Measurements from ENCODE around the gene SEMA7A.

The SEMA7A gene

GRCh38 chr15:74403991-74404563 lies 29.7 kb downstream of the SEMA7A start:
- Histone ChIP-seq H2BK5ac (ENCODE audit: low read depth, low read length, poor library complexity, severe bottlenecking) (no peak overlapping the region), H2AFZ (ENCODE audit: low read depth, low read length) (no peak overlapping the region)
- DNase-seq = no peak

GRCh38 chr15:74403588-74403919 lies 30.2 kb downstream of the SEMA7A start:
- 90% methylated on average over 10 of the region's 10 CpGs for WGBS
- Histone ChIP-seq H3K14ac (ENCODE audit: low read length in 2 of 2) (no peak overlapping the region), H3K4me3 (ENCODE audit: insufficient read depth in 1 of 2, low read depth in 1 of 2, low read length in 2 of 2) (no peak overlapping the region), H3K27me3 (ENCODE audit: control insufficient read depth in 1 of 2, insufficient read depth in 1 of 2, low read length in 2 of 2) (no peaks in the 10 kb centered on the region), H3K27ac (ENCODE audit: low read length, poor library complexity, severe bottlenecking) (no peak overlapping the region), H3K23ac (ENCODE audit: low read length in 2 of 2) (no peak overlapping the region), H2BK12ac (ENCODE audit: low read length in 2 of 2) (no peak overlapping the region), H3K18ac (ENCODE audit: low read depth in 1 of 2, low read length in 2 of 2) (no peak overlapping the region), H2AFZ (ENCODE audit: low read depth, low read length) (no peak overlapping the region), H3K36me3 (ENCODE audit: control insufficient read depth in 1 of 2, insufficient read depth in 2 of 2, low read depth in 1 of 2, low read length in 2 of 2) (peaks cover 0 to 5% of the 10 kb centered on the region in 2 experiments), H4K91ac (ENCODE audit: low read length) (no peak overlapping the region), H2BK5ac (ENCODE audit: low read depth, low read length, poor library complexity, severe bottlenecking) (no peak overlapping the region), H2BK15ac (ENCODE audit: low read depth, poor library complexity, severe bottlenecking) (no peak overlapping the region), H2AK5ac (ENCODE audit: low read length, severe bottlenecking) (no peak overlapping the region), H4K8ac (ENCODE audit: low read length) (no peak overlapping the region), H3K4ac (ENCODE audit: low read depth in 1 of 2, low read length in 2 of 2) (no peak overlapping the region), H3K4me1 (ENCODE audit: control insufficient read depth, insufficient read depth, low read depth, low read length) (peaks cover 65% of the 10 kb centered on the region), H3K79me1 (replicated peaks; ENCODE audit: low read length, poor library complexity, severe bottlenecking) (peaks cover 8% of the 10 kb centered on the region), H3K4me2 (ENCODE audit: low read length, poor library complexity, severe bottlenecking) (no peak overlapping the region), H3K9me3 (ENCODE audit: control insufficient read depth, low read length) (no peaks in the 10 kb centered on the region), H2BK120ac (ENCODE audit: low read depth, low read length) (no peak overlapping the region), H3K9ac (ENCODE audit: low read length) (peak overlapping the region; percentile 33)
- DNase-seq = no peak

More at GRCh38 chr15:74403991-74404563, 29.7 kb downstream of the SEMA7A start:
- WGBS = 89% methylated on average over 15 of the region's 16 CpGs
- Histone ChIP-seq H3K27ac (ENCODE audit: low read length, poor library complexity, severe bottlenecking) (no peak overlapping the region), H2BK12ac (ENCODE audit: low read length in 2 of 2) (no peak overlapping the region), H3K4me3 (ENCODE audit: insufficient read depth in 1 of 2, low read depth in 1 of 2, low read length in 2 of 2) (no peak overlapping the region), H3K36me3 (ENCODE audit: control insufficient read depth in 1 of 2, insufficient read depth in 2 of 2, low read depth in 1 of 2, low read length in 2 of 2) (peaks cover 0 to 11% of the 10 kb centered on the region in 2 experiments), H4K91ac (ENCODE audit: low read length) (no peak overlapping the region), H4K8ac (ENCODE audit: low read length) (no peak overlapping the region), H2BK15ac (ENCODE audit: low read depth, poor library complexity, severe bottlenecking) (no peak overlapping the region), H3K9ac (ENCODE audit: low read length) (peak overlapping the region; percentile 33), H3K4me1 (ENCODE audit: control insufficient read depth, insufficient read depth, low read depth, low read length) (peaks cover 70% of the 10 kb centered on the region), H3K18ac (ENCODE audit: low read depth in 1 of 2, low read length in 2 of 2) (no peak overlapping the region), H3K9me3 (ENCODE audit: control insufficient read depth, low read length) (no peaks in the 10 kb centered on the region), H3K4ac (ENCODE audit: low read depth in 1 of 2, low read length in 2 of 2) (no peak overlapping the region), H3K79me1 (replicated peaks; ENCODE audit: low read length, poor library complexity, severe bottlenecking) (peaks cover 8% of the 10 kb centered on the region), H2BK120ac (ENCODE audit: low read depth, low read length) (no peak overlapping the region), H2AK5ac (ENCODE audit: low read length, severe bottlenecking) (peak overlapping the region; percentile 72), H3K27me3 (ENCODE audit: control insufficient read depth in 1 of 2, insufficient read depth in 1 of 2, low read length in 2 of 2) (no peaks in the 10 kb centered on the region), H3K23ac (ENCODE audit: low read length in 2 of 2) (no peak overlapping the region), H3K4me2 (ENCODE audit: low read length, poor library complexity, severe bottlenecking) (no peak overlapping the region), H3K14ac (ENCODE audit: low read length in 2 of 2) (no peak overlapping the region)

GRCh38 chr15:74402873-74403587 lies 30.7 kb downstream of the SEMA7A start:
- peaks cover 8% of the 10 kb centered on the region for H3K79me1 ChIP-seq (replicated peaks; ENCODE audit: low read length, poor library complexity, severe bottlenecking)
- H2BK15ac ChIP-seq (ENCODE audit: low read depth, poor library complexity, severe bottlenecking) = no peak overlapping the region
- H2BK5ac ChIP-seq (ENCODE audit: low read depth, low read length, poor library complexity, severe bottlenecking) = no peak overlapping the region
- WGBS = 81% methylated on average over 13 of the region's 13 CpGs
- no peak overlapping the region for H3K9ac ChIP-seq (ENCODE audit: low read length)
- no peaks in the 10 kb centered on the region for H3K27me3 ChIP-seq (ENCODE audit: control insufficient read depth in 1 of 2, insufficient read depth in 1 of 2, low read length in 2 of 2)
- no peak overlapping the region for H3K27ac ChIP-seq (ENCODE audit: low read length, poor library complexity, severe bottlenecking)
- peaks cover 61% of the 10 kb centered on the region for H3K4me1 ChIP-seq (ENCODE audit: control insufficient read depth, insufficient read depth, low read depth, low read length)
- H2AFZ ChIP-seq (ENCODE audit: low read depth, low read length) = no peak overlapping the region
- no peak overlapping the region for H3K14ac ChIP-seq (ENCODE audit: low read length in 2 of 2)
- no peak overlapping the region for H2BK120ac ChIP-seq (ENCODE audit: low read depth, low read length)
- no peaks in the 10 kb centered on the region for H3K9me3 ChIP-seq (ENCODE audit: control insufficient read depth, low read length)
- H3K4me2 ChIP-seq (ENCODE audit: low read length, poor library complexity, severe bottlenecking) = no peak overlapping the region
- H3K4ac ChIP-seq (ENCODE audit: low read depth in 1 of 2, low read length in 2 of 2) = no peak overlapping the region
- no peak overlapping the region for H3K4me3 ChIP-seq (ENCODE audit: insufficient read depth in 1 of 2, low read depth in 1 of 2, low read length in 2 of 2)
- H3K18ac ChIP-seq (ENCODE audit: low read depth in 1 of 2, low read length in 2 of 2) = no peak overlapping the region
- H4K8ac ChIP-seq (ENCODE audit: low read length) = no peak overlapping the region
- H3K23ac ChIP-seq (ENCODE audit: low read length in 2 of 2) = no peak overlapping the region
- H2BK12ac ChIP-seq (ENCODE audit: low read length in 2 of 2) = no peak overlapping the region
- H3K36me3 ChIP-seq (ENCODE audit: control insufficient read depth in 1 of 2, insufficient read depth in 2 of 2, low read depth in 1 of 2, low read length in 2 of 2) = peaks cover 0 to 5% of the 10 kb centered on the region in 2 experiments
- DNase-seq = no peak
- H2AK5ac ChIP-seq (ENCODE audit: low read length, severe bottlenecking) = no peak overlapping the region
- H4K91ac ChIP-seq (ENCODE audit: low read length) = no peak overlapping the region

GRCh38 chr15:74402337-74402841 lies 31.4 kb downstream of the SEMA7A start:
- no peaks in the 10 kb centered on the region for H3K9me3 ChIP-seq (ENCODE audit: control insufficient read depth, low read length)
- H3K23ac ChIP-seq (ENCODE audit: low read length in 2 of 2) = no peak overlapping the region
- no peak overlapping the region for H3K4me2 ChIP-seq (ENCODE audit: low read length, poor library complexity, severe bottlenecking)
- H2AK5ac ChIP-seq (ENCODE audit: low read length, severe bottlenecking) = peak overlapping the region; percentile 77
- no peak overlapping the region for H2BK12ac ChIP-seq (ENCODE audit: low read length in 2 of 2)
- no peak overlapping the region for H2BK15ac ChIP-seq (ENCODE audit: low read depth, poor library complexity, severe bottlenecking)
- no peak overlapping the region for H2AFZ ChIP-seq (ENCODE audit: low read depth, low read length)
- peaks cover 60% of the 10 kb centered on the region for H3K4me1 ChIP-seq (ENCODE audit: control insufficient read depth, insufficient read depth, low read depth, low read length)
- H3K18ac ChIP-seq (ENCODE audit: low read depth in 1 of 2, low read length in 2 of 2) = no peak overlapping the region
- DNase-seq = no peak
- no peak overlapping the region for H3K4ac ChIP-seq (ENCODE audit: low read depth in 1 of 2, low read length in 2 of 2)
- no peak overlapping the region for H4K91ac ChIP-seq (ENCODE audit: low read length)
- no peak overlapping the region for H3K14ac ChIP-seq (ENCODE audit: low read length in 2 of 2)
- H3K27me3 ChIP-seq (ENCODE audit: control insufficient read depth in 1 of 2, insufficient read depth in 1 of 2, low read length in 2 of 2) = no peaks in the 10 kb centered on the region
- peaks cover 8% of the 10 kb centered on the region for H3K79me1 ChIP-seq (replicated peaks; ENCODE audit: low read length, poor library complexity, severe bottlenecking)
- WGBS = 73% methylated on average over 2 of the region's 5 CpGs
- no peak overlapping the region for H3K27ac ChIP-seq (ENCODE audit: low read length, poor library complexity, severe bottlenecking)
- H2BK120ac ChIP-seq (ENCODE audit: low read depth, low read length) = no peak overlapping the region
- H3K4me3 ChIP-seq (ENCODE audit: insufficient read depth in 1 of 2, low read depth in 1 of 2, low read length in 2 of 2) = no peak overlapping the region
- H3K36me3 ChIP-seq (ENCODE audit: control insufficient read depth in 1 of 2, insufficient read depth in 2 of 2, low read depth in 1 of 2, low read length in 2 of 2) = peaks cover 0 to 5% of the 10 kb centered on the region in 2 experiments
- no peak overlapping the region for H3K9ac ChIP-seq (ENCODE audit: low read length)
- H4K8ac ChIP-seq (ENCODE audit: low read length) = no peak overlapping the region
- H2BK5ac ChIP-seq (ENCODE audit: low read depth, low read length, poor library complexity, severe bottlenecking) = peak overlapping the region; percentile 26
